GM23338 (cell line): Measurements from ENCODE around the gene GCNT1.

ENCODE experiments used
- CREB1 ChIP-seq: fragments of 250-450 bp; sonication (Bioruptor Pico); IDR thresholded peaks from 2 replicates; pipeline ENCODE4 v1.5.0; 2020; ENCODE audit warnings: low read depth, mild to moderate bottlenecking, moderate library complexity
- EZH2 ChIP-seq: fragments of 200-600 bp; sonication (generic); IDR thresholded peaks from one replicate; pipeline ENCODE4 v1.8.0; 2017; ENCODE audit warnings: antibody characterized with exemption, mild to moderate bottlenecking, low read depth; ENCODE audit not compliant: unreplicated experiment
- EZH2phosphoT487 ChIP-seq: fragments of 200-600 bp; sonication (generic); IDR thresholded peaks from one replicate; pipeline ENCODE4 v1.8.1; 2018; ENCODE audit warnings: antibody characterized with exemption; ENCODE audit not compliant: unreplicated experiment
- JUNB ChIP-seq: IDR thresholded peaks from one replicate; pipeline ENCODE4 v1.6.1; 2016; ENCODE audit warnings: antibody characterized with exemption; ENCODE audit not compliant: unreplicated experiment
- NANOG ChIP-seq: IDR thresholded peaks from 2 replicates; pipeline ENCODE4 v1.6.1; 2016; ENCODE audit warnings: antibody characterized with exemption, borderline replicate concordance
- POLR2AphosphoS5 ChIP-seq: IDR thresholded peaks from 2 replicates; pipeline ENCODE4 v1.6.1; 2016; ENCODE audit warnings: antibody characterized with exemption, low read depth
- STAT1 ChIP-seq: IDR thresholded peaks from one replicate; pipeline ENCODE4 v1.6.1; 2016; ENCODE audit warnings: antibody characterized with exemption; ENCODE audit not compliant: unreplicated experiment
- ZNF114 ChIP-seq: fragments of 250-450 bp; sonication (Bioruptor Pico); IDR thresholded peaks from 2 replicates; pipeline ENCODE4 v1.5.0; 2020; ENCODE audit warnings: mild to moderate bottlenecking, moderate library complexity
- ZNF331 ChIP-seq: fragments of 250-450 bp; sonication (Bioruptor Pico); IDR thresholded peaks from 2 replicates; pipeline ENCODE4 v1.5.0; 2020; ENCODE audit warnings: low read depth, mild to moderate bottlenecking, moderate library complexity
- TF ChIP-seq, protein P1 (sequence below), 2 experiments: fragments of 200-600 bp in 1 of 2; sonication (generic) in 1 of 2; conservative IDR thresholded peaks; 2 replicates each; pipeline versions ENCODE4 v1.5.1 to v1.6.1; 2016 to 2017; ENCODE audit warnings: antibody characterized with exemption in 2 of 2, low read depth in 2 of 2, mild to moderate bottlenecking in 2 of 2, moderate library complexity in 1 of 2
- TF ChIP-seq, protein P2 (sequence below): IDR thresholded peaks from one replicate; pipeline ENCODE4 v1.6.1; 2018; ENCODE audit warnings: antibody characterized with exemption; ENCODE audit not compliant: unreplicated experiment
- TF ChIP-seq, protein P3 (sequence below): IDR thresholded peaks from 2 replicates; pipeline ENCODE4 v1.6.1; 2016; ENCODE audit warnings: antibody characterized with exemption
- TF ChIP-seq, protein P4 (sequence below): fragments of 250-450 bp; sonication (Bioruptor Pico); IDR thresholded peaks from 2 replicates; pipeline ENCODE4 v1.5.0; 2020; ENCODE audit warnings: mild to moderate bottlenecking, moderate library complexity

DNA sequence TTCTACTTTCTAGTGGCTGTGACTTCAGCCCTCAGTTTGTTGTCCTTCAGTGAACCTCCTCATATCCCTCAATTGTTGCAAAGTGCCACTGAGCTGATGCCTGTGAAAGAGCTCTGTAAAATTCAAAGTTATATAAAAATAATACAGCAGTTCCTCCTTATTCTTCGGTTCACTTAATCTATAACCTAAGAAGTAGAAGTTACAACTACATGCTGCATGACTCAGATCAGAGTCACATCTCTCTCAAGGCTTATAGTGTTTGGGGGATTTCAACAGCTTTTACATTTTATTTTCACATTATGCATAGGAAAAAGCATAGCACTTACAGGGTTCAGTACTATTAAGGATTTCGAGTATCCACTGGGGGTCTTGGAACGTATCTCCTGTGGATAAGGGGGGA is 25.1 kb upstream of the GCNT1 start:
- TF ChIP-seq, protein P1, sequence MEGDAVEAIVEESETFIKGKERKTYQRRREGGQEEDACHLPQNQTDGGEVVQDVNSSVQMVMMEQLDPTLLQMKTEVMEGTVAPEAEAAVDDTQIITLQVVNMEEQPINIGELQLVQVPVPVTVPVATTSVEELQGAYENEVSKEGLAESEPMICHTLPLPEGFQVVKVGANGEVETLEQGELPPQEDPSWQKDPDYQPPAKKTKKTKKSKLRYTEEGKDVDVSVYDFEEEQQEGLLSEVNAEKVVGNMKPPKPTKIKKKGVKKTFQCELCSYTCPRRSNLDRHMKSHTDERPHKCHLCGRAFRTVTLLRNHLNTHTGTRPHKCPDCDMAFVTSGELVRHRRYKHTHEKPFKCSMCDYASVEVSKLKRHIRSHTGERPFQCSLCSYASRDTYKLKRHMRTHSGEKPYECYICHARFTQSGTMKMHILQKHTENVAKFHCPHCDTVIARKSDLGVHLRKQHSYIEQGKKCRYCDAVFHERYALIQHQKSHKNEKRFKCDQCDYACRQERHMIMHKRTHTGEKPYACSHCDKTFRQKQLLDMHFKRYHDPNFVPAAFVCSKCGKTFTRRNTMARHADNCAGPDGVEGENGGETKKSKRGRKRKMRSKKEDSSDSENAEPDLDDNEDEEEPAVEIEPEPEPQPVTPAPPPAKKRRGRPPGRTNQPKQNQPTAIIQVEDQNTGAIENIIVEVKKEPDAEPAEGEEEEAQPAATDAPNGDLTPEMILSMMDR (conservative IDR thresholded peaks at IDR 0.05; ENCODE audit: low read depth in 2 of 2) = no peak
- no peak for TF ChIP-seq EZH2
- TF ChIP-seq POLR2AphosphoS5 = no peak
- TF ChIP-seq, protein P2, sequence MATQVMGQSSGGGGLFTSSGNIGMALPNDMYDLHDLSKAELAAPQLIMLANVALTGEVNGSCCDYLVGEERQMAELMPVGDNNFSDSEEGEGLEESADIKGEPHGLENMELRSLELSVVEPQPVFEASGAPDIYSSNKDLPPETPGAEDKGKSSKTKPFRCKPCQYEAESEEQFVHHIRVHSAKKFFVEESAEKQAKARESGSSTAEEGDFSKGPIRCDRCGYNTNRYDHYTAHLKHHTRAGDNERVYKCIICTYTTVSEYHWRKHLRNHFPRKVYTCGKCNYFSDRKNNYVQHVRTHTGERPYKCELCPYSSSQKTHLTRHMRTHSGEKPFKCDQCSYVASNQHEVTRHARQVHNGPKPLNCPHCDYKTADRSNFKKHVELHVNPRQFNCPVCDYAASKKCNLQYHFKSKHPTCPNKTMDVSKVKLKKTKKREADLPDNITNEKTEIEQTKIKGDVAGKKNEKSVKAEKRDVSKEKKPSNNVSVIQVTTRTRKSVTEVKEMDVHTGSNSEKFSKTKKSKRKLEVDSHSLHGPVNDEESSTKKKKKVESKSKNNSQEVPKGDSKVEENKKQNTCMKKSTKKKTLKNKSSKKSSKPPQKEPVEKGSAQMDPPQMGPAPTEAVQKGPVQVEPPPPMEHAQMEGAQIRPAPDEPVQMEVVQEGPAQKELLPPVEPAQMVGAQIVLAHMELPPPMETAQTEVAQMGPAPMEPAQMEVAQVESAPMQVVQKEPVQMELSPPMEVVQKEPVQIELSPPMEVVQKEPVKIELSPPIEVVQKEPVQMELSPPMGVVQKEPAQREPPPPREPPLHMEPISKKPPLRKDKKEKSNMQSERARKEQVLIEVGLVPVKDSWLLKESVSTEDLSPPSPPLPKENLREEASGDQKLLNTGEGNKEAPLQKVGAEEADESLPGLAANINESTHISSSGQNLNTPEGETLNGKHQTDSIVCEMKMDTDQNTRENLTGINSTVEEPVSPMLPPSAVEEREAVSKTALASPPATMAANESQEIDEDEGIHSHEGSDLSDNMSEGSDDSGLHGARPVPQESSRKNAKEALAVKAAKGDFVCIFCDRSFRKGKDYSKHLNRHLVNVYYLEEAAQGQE = no peak
- no peak for TF ChIP-seq JUNB
- TF ChIP-seq, protein P3, sequence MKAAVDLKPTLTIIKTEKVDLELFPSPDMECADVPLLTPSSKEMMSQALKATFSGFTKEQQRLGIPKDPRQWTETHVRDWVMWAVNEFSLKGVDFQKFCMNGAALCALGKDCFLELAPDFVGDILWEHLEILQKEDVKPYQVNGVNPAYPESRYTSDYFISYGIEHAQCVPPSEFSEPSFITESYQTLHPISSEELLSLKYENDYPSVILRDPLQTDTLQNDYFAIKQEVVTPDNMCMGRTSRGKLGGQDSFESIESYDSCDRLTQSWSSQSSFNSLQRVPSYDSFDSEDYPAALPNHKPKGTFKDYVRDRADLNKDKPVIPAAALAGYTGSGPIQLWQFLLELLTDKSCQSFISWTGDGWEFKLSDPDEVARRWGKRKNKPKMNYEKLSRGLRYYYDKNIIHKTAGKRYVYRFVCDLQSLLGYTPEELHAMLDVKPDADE = no peak
- TF ChIP-seq STAT1 = no peak
- TF ChIP-seq EZH2phosphoT487 = no peak
- no peak for TF ChIP-seq ZNF114
- TF ChIP-seq CREB1 = no peak
- TF ChIP-seq ZNF331 = no peak
- no peak for TF ChIP-seq NANOG
- TF ChIP-seq, protein P4, sequence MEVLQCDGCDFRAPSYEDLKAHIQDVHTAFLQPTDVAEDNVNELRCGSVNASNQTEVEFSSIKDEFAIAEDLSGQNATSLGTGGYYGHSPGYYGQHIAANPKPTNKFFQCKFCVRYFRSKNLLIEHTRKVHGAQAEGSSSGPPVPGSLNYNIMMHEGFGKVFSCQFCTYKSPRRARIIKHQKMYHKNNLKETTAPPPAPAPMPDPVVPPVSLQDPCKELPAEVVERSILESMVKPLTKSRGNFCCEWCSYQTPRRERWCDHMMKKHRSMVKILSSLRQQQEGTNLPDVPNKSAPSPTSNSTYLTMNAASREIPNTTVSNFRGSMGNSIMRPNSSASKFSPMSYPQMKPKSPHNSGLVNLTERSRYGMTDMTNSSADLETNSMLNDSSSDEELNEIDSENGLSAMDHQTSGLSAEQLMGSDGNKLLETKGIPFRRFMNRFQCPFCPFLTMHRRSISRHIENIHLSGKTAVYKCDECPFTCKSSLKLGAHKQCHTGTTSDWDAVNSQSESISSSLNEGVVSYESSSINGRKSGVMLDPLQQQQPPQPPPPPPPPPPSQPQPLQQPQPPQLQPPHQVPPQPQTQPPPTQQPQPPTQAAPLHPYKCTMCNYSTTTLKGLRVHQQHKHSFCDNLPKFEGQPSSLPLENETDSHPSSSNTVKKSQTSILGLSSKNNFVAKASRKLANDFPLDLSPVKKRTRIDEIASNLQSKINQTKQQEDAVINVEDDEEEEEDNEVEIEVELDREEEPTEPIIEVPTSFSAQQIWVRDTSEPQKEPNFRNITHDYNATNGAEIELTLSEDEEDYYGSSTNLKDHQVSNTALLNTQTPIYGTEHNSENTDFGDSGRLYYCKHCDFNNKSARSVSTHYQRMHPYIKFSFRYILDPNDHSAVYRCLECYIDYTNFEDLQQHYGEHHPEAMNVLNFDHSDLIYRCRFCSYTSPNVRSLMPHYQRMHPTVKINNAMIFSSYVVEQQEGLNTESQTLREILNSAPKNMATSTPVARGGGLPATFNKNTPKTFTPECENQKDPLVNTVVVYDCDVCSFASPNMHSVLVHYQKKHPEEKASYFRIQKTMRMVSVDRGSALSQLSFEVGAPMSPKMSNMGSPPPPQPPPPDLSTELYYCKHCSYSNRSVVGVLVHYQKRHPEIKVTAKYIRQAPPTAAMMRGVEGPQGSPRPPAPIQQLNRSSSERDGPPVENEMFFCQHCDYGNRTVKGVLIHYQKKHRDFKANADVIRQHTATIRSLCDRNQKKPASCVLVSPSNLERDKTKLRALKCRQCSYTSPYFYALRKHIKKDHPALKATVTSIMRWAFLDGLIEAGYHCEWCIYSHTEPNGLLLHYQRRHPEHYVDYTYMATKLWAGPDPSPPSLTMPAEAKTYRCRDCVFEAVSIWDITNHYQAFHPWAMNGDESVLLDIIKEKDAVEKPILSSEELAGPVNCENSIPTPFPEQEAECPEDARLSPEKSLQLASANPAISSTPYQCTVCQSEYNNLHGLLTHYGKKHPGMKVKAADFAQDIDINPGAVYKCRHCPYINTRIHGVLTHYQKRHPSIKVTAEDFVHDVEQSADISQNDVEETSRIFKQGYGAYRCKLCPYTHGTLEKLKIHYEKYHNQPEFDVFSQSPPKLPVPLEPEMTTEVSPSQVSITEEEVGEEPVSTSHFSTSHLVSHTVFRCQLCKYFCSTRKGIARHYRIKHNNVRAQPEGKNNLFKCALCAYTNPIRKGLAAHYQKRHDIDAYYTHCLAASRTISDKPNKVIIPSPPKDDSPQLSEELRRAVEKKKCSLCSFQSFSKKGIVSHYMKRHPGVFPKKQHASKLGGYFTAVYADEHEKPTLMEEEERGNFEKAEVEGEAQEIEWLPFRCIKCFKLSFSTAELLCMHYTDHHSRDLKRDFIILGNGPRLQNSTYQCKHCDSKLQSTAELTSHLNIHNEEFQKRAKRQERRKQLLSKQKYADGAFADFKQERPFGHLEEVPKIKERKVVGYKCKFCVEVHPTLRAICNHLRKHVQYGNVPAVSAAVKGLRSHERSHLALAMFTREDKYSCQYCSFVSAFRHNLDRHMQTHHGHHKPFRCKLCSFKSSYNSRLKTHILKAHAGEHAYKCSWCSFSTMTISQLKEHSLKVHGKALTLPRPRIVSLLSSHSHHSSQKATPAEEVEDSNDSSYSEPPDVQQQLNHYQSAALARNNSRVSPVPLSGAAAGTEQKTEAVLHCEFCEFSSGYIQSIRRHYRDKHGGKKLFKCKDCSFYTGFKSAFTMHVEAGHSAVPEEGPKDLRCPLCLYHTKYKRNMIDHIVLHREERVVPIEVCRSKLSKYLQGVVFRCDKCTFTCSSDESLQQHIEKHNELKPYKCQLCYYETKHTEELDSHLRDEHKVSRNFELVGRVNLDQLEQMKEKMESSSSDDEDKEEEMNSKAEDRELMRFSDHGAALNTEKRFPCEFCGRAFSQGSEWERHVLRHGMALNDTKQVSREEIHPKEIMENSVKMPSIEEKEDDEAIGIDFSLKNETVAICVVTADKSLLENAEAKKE = no peak
